ES-I3 (cell line): ENCODE results near the gene ENSA.
"Not testable (repeated sequence)": the region's sequence is repeated elsewhere in the genome, so short reads cannot be mapped to it uniquely, and the experiment has no call there.

Experiments used
- H3K36me3 ChIP-seq: 2 replicates; pipeline ENCODE4 v1.6.1; 2013; ENCODE audit warnings: mild to moderate bottlenecking, low read length, control low read depth, moderate library complexity; ENCODE audit not compliant: insufficient read depth
- H3K4me1 ChIP-seq: 2 replicates; pipeline ENCODE4 v1.6.1; 2013; ENCODE audit warnings: mild to moderate bottlenecking, control low read depth, low read length; ENCODE audit not compliant: insufficient read depth
- H3K9ac ChIP-seq: 2 replicates; pipeline ENCODE4 v1.6.1; 2013; ENCODE audit warnings: low read depth, mild to moderate bottlenecking, low read length, moderate library complexity
- H3K9me3 ChIP-seq: 2 replicates; pipeline ENCODE4 v1.6.1; 2013; ENCODE audit warnings: mild to moderate bottlenecking, low read length, moderate library complexity; ENCODE audit not compliant: control insufficient read depth, insufficient read depth

ENSA gene

DNA sequence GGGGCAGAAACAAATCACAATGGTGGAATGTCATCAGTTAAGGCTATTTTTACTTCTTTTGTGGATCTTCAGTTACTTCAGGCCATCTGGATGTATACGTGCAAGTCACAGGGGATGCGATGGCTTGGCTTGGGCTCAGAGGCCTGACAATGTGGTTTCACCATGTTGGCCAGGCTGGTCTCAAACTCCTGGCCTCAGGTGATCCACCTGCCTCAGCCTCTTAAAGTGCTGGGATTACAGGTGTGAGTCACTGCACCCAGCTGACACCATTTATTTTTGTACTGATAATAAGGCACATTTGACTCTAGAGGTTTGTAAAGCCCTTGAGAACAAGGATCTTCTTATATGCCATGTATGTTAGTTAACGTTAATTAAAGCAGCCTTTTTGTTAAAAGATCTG, 48.4 kb downstream of the ENSA start:
- H3K36me3 ChIP-seq: peaks cover 28% of the 10 kb centered on the region
- H3K9me3 ChIP-seq, H3K9ac ChIP-seq, H3K4me1 ChIP-seq: not testable (repeated sequence)

DNA sequence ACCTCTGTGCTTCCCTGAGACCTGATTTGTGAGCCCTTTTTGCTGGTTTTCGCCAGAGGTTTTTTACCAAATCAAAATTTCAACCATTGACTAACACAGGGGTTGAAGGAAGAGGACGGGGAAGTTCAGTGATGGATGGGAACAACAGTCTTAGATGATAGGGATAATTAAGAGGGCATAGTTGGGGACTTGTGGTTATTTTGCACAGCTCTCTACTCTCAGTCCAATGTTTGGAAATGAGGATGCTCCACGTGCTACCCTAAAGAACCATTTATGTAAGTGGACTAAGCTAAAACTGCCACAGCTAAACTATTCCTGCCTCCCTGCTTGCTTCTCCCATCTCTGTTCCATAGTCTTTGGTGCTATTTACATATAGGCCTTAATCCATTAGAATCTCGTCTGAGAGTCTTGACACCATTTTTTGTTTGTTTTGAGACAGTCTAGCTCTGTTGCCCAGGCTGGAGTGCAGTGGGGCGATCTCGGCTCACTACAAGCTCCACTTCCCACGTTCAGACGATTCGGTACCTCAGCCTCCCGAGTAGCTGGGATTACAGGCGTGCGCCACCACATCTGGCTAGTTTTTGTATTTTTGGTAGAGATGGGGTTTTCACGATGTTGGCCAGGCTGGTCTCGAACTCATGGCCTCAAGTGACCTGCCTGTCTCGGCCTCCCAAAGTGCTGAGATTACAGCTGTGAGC, 49.3 kb downstream of the ENSA start:
- H3K9ac ChIP-seq: peak overlapping the region; percentile 77
- peaks cover 15% of the 10 kb centered on the region for H3K4me1 ChIP-seq
- 0 out of 2 replicates have a peak, but pooled peaks cover 3% of the 10 kb centered on the region for H3K9me3 ChIP-seq
- peaks cover 36% of the 10 kb centered on the region for H3K36me3 ChIP-seq

DNA sequence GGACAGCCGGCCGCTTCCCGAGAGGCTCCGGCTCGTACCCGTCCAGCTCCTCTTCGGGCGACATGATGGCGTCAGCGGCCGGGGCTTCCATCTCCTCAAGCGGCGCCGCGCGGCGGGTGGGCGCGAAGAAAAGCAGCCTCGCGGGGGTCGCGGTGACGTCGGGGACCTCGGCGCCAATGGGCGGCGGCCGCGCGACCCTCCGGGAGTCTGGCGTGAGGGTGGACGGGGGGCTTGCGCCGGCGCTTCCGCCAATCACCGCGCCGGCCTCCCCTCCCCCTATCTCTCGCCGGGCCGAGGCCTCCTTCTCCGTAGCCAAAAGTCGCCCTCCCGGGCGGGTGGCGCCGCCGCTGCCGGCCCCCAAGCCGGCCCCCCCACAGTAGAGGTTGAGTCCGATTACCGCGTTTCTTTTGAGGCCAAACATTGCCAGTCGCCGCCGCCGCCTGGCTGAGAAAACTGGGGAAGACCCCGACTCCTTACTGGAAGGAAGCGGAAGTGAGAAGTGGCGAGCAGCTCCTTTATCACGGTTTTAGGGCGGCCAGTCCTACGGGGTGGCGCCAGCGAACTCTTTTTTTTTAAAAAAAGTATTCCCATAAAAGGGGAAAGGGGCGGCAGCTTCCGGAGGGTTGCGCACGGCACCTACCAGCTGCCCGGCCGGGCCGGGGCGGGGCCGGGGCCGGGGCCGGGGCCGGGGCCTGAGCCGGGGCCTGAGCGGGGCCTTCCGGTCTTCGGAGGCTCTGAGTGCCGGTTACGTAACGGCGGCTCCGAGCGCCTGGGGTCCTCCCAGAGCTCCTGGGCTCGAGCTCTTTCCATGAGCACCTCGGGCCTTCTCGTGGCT, 50.1 kb downstream of the ENSA start, which contains the start of gene MCL1:
Gene MCL1 (minus strand): TSS at position 501 of the 835 bp plus-strand sequence. CDS start 80 bp downstream, at position 421.
- H3K9me3 ChIP-seq: 0 out of 2 replicates have a peak, but pooled peaks cover 3% of the 10 kb centered on the region
- peaks cover 22% of the 10 kb centered on the region for H3K4me1 ChIP-seq
- H3K9ac ChIP-seq: peak within 1 kb of the TSS; percentile 99
- peaks cover 44% of the 10 kb centered on the region for H3K36me3 ChIP-seq

- H3K36me3 ChIP-seq: peaks cover 48% of the 10 kb centered on the region
- 0 out of 2 replicates have a peak, but pooled peaks cover 3% of the 10 kb centered on the region for H3K9me3 ChIP-seq
- H3K9ac ChIP-seq: peak overlapping the region; percentile 99
- peaks cover 26% of the 10 kb centered on the region for H3K4me1 ChIP-seq
These were observed 50.9 kb downstream of the ENSA start for GRCh38 chr1:150578272-150579109.

DNA sequence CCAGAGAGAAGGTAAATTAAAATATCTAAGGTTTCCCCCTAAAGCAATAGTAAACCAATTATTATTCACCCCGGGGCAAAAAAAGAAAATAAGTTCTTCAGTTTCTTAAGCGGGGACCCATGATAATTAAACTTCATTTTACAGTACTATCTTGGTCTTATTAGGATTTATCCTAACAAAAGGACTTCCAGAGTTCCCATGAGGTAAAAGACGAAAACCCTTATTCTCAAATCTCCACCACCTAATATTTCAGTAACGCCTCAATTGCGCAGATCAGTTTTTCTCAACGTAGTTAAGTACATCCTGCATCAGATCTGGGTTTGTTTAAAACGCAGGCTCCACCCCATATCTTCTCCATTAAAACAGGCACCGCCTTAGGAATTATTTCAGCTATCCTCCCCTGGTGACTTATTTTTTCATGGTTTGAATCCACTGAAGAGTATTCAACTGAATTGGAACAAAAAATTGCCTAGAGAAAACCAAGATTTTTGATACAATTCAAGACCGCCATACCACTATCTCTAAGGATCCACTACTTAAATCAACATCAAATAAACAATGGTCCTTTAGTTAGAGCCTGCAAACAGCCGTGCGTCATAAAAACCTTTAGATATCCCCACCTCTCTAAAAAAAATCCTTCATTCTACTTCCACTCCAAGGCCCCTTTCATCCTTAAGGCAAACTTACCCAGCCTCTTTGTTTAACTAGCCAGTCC, 51.7 kb downstream of the ENSA start:
- peaks cover 32% of the 10 kb centered on the region for H3K4me1 ChIP-seq
- peaks cover 56% of the 10 kb centered on the region for H3K36me3 ChIP-seq
- H3K9ac ChIP-seq: peak overlapping the region; percentile 99
- H3K9me3 ChIP-seq: 0 out of 2 replicates have a peak, but pooled peaks cover 3% of the 10 kb centered on the region

DNA sequence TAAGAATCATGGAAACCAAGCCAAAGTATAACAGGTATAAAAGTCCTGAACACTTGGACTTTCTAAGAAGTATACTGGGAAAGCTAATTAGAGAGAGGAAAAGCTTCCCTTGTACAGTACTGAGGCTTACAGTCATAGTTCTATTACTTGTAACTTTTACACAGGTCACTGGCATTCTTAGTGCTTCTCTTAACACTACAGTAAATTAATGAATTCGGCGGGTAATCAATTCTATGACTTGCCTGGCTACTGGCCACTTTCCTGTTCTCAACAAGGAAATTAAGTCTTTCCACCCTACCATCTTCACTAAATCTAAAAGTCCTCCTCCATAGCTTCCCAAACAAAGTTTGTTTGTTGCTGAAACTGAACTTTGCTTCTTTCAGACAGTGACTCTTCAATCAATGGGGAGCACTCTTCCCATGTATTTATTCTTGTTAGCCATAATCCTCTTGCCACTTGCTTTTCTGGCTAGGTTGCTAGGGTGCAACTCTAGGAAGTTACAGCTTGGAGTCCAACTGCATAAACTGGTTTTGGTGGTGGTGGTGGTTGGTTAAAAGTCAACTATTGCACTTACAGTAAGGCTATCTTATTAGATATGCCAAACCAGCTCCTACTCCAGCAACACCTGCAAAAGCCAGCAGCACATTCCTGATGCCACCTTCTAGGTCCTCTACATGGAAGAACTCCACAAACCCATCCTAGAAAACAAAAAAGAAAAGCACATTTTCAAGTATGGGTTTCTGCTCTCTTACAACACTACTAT, 52.4 kb downstream of the ENSA start:
- H3K9ac ChIP-seq: peak overlapping the region; percentile 99
- H3K4me1 ChIP-seq: peaks cover 32% of the 10 kb centered on the region
- peaks cover 57% of the 10 kb centered on the region for H3K36me3 ChIP-seq
- 0 out of 2 replicates have a peak, but pooled peaks cover 3% of the 10 kb centered on the region for H3K9me3 ChIP-seq

DNA sequence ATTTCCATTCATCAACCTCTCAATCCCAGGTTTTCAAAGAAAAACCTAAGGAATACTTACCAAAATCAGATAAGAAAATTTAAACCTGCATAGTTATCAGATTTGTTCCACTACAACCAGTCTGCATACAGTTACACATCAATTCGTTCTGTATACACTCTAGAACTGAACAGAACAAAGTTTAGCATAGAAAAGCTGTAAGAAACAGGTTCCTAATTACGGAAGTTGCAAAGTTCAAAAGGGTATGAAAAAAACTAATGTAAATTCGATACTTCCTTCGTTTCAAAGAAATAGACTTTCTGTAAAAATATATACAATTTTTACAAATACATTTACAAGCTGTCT, 53.1 kb downstream of the ENSA start:
- Histone ChIP-seq H3K4me1 (peaks cover 32% of the 10 kb centered on the region), H3K36me3 (peaks cover 57% of the 10 kb centered on the region), H3K9ac (peak overlapping the region; percentile 99), H3K9me3 (0 out of 2 replicates have a peak, but pooled peaks cover 3% of the 10 kb centered on the region)

- Histone ChIP-seq H3K9ac (peak overlapping the region; percentile 99), H3K36me3 (peaks cover 57% of the 10 kb centered on the region), H3K4me1 (peaks cover 32% of the 10 kb centered on the region), H3K9me3 (0 out of 2 replicates have a peak, but pooled peaks cover 3% of the 10 kb centered on the region)
These were observed 53.7 kb downstream of the ENSA start for GRCh38 chr1:150575518-150576366.

DNA sequence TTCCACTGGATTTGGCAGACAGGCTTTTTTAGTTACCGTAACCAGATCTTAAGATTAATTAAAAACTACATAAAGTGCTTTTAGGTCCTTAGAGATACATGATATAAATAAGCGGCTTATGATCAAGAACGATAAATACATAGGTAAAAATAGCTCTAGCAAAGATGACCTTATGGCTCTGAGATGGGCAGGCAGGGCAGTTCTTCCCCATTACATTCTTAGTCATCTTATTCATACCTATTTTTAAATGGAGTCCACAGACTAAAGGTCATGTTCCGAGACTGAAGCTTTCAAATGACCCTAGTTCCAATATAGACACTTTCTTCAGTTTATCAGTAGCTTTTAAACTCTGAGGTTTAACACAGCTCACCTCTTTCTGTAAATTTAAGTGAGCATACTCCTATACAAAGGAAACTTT, 54.3 kb downstream of the ENSA start:
- H3K36me3 ChIP-seq: peaks cover 57% of the 10 kb centered on the region
- peak overlapping the region; percentile 99 for H3K9ac ChIP-seq
- peaks cover 32% of the 10 kb centered on the region for H3K4me1 ChIP-seq
- 0 out of 2 replicates have a peak, but pooled peaks cover 3% of the 10 kb centered on the region for H3K9me3 ChIP-seq

GRCh38 chr1:150574260-150575071, 54.9 kb downstream of the ENSA start:
- 0 out of 2 replicates have a peak, but pooled peaks cover 3% of the 10 kb centered on the region for H3K9me3 ChIP-seq
- H3K4me1 ChIP-seq: peaks cover 33% of the 10 kb centered on the region
- H3K9ac ChIP-seq: no peak overlapping the region
- H3K36me3 ChIP-seq: peaks cover 57% of the 10 kb centered on the region

GRCh38 chr1:150573648-150574071, 55.8 kb downstream of the ENSA start:
- H3K4me1 ChIP-seq: peaks cover 36% of the 10 kb centered on the region
- not testable (repeated sequence) for H3K9ac ChIP-seq, H3K9me3 ChIP-seq
- peaks cover 56% of the 10 kb centered on the region for H3K36me3 ChIP-seq
